OCI-LY3 (cell line): ENCODE results near the gene CNTRL.
A peak's percentile ranks its signal among the peaks of the same experiment; 100 is the strongest.

Experiments used
- H2AFZ ChIP-seq: fragments of 200-600, 300-600 bp; shearing (Covaris generic); 2 replicates; pipeline ENCODE4 v1.6.0; 2014; ENCODE audit warnings: antibody characterized with exemption, low read depth, low read length
- H3K27ac ChIP-seq: fragments of 200-600, 300-600 bp; sonication (generic); 2 replicates; pipeline ENCODE4 v1.5.1; 2014; ENCODE audit warnings: mild to moderate bottlenecking, low read length, moderate library complexity, mixed read lengths
- H3K27me3 ChIP-seq: fragments of 200-600, 300-600 bp; sonication (generic); 2 replicates; pipeline ENCODE4 v1.6.1; 2014; ENCODE audit warnings: low read depth, low read length, mixed read lengths
- H3K36me3 ChIP-seq: fragments of 200-600, 300-600 bp; sonication (generic); replicated peaks from 2 replicates; pipeline ENCODE3; 2014; ENCODE audit warnings: low read depth, low read length, mixed read lengths
- H3K4me1 ChIP-seq: fragments of 300-600, 200-600 bp; sonication (generic); 2 replicates; pipeline ENCODE4 v1.6.1; 2014; ENCODE audit warnings: low read length, mixed read lengths
- H3K4me2 ChIP-seq: fragments of 200-600, 300-600 bp; sonication (generic); 2 replicates; pipeline ENCODE4 v1.6.1; 2014; ENCODE audit warnings: low read length, mixed read lengths
- H3K4me3 ChIP-seq: fragments of 300-600, 200-600 bp; sonication (generic); 2 replicates; pipeline ENCODE4 v1.5.1; 2014; ENCODE audit warnings: antibody characterized with exemption, mild to moderate bottlenecking, low read length, moderate library complexity
- H3K79me2 ChIP-seq: fragments of 300-600, 200-600 bp; shearing (Covaris generic); 2 replicates; pipeline ENCODE4 v1.6.1; 2014; ENCODE audit warnings: mild to moderate bottlenecking, low read length, mixed read lengths
- H3K9ac ChIP-seq: fragments of 300-600, 200-600 bp; shearing (Covaris generic); 2 replicates; pipeline ENCODE4 v1.6.0; 2014; ENCODE audit warnings: mild to moderate bottlenecking, low read length, moderate library complexity
- H3K9me3 ChIP-seq: fragments of 200-600, 300-600 bp; shearing (Covaris generic); 2 replicates; pipeline ENCODE4 v1.6.1; 2014; ENCODE audit warnings: low read length, mixed read lengths; ENCODE audit not compliant: insufficient read depth
- H4K20me1 ChIP-seq: fragments of 200-600, 300-600 bp; sonication (generic); 2 replicates; pipeline ENCODE4 v1.6.1; 2016; ENCODE audit warnings: low read length, mixed read lengths; ENCODE audit not compliant: insufficient read depth
- CTCF ChIP-seq: fragments of 200-600, 300-600 bp; sonication (generic); IDR thresholded peaks from 2 replicates; pipeline ENCODE4 v1.5.1; 2014; ENCODE audit warnings: antibody characterized with exemption, low read length, low read depth
- EZH2phosphoT487 ChIP-seq: fragments of 200-600 bp; shearing (Covaris generic); IDR thresholded peaks from 2 replicates; pipeline ENCODE4 v1.6.1; 2018; ENCODE audit warnings: antibody characterized with exemption, mixed run types, low read depth

CNTRL gene

DNA sequence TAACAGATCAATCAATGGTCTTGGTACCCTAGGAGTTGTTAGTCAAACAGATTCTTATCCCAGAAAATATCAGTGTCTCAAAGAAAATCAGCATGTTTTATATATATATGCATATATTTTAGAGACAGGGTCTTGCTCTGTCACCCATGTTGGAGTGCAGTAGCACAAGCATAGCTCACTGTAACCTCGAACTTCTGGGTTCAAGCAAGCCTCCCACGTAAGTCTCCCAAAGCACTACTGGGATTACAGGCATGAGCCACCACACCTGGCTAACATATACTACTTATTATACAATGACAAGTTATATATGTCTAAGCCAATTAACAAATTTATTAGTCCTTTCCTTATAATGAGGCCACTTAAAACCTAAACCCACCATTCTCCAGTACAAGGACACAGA lies 116.5 kb downstream of the CNTRL start:
- TF ChIP-seq CTCF (no peak), EZH2phosphoT487 (no peak)
- no peaks in the 10 kb centered on the region for H3K9me3 ChIP-seq
- no peak overlapping the region for H2AFZ ChIP-seq
- peaks cover 12% of the 10 kb centered on the region for H3K36me3 ChIP-seq
- no peak overlapping the region for H3K4me3 ChIP-seq
- no peak overlapping the region for H3K9ac ChIP-seq
- no peaks in the 10 kb centered on the region for H3K27me3 ChIP-seq
- peaks cover 90% of the 10 kb centered on the region for H3K79me2 ChIP-seq
- peaks cover 57% of the 10 kb centered on the region for H4K20me1 ChIP-seq
- no peak overlapping the region for H3K27ac ChIP-seq
- no peak overlapping the region for H3K4me2 ChIP-seq
- H3K4me1 ChIP-seq = peaks cover 16% of the 10 kb centered on the region

- no peak for TF ChIP-seq EZH2phosphoT487
- TF ChIP-seq CTCF = no peak
- H3K4me3 ChIP-seq = no peak overlapping the region
- H3K9ac ChIP-seq = no peak overlapping the region
- H3K36me3 ChIP-seq = peaks cover 9% of the 10 kb centered on the region
- no peak overlapping the region for H3K27ac ChIP-seq
- H3K9me3 ChIP-seq = no peaks in the 10 kb centered on the region
- no peak overlapping the region for H2AFZ ChIP-seq
- H3K27me3 ChIP-seq = no peaks in the 10 kb centered on the region
- peaks cover 96% of the 10 kb centered on the region for H3K79me2 ChIP-seq
- H3K4me2 ChIP-seq = no peak overlapping the region
- peaks cover 26% of the 10 kb centered on the region for H3K4me1 ChIP-seq
- peaks cover 68% of the 10 kb centered on the region for H4K20me1 ChIP-seq
Observed at GRCh38 chr9:121192518-121192917, 117.8 kb downstream of the CNTRL start.

DNA sequence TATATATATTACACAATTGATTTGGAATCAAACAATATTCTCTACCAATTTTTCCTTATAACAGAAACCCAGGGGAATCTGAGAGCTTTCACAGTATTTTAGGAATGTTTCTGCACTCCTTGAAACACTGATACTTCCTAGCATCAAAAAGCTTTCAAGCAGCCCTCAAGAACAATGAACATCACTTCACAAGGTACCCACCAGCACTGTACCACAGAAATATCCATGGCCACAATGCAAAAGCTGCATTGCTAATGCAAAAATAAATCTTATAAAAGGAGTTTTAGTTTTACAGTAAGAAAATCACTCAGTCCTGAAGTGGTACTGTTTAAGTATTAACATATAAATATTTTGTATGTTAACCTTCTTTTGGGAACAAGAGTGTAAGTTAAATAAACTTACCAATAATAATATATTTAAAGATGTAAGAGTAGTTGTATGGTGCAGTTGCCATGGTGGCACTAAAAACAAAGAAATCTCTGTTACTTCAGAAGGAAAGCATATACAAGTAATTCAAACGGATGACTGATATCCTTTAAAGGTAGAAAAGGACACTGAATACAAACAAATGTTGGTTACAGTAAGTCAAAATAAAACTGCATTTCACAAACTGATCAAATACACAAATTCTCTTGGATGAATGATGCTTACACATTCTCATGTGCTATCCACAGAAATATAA lies 118.3 kb downstream of the CNTRL start:
- H3K27ac ChIP-seq = no peak overlapping the region
- peaks cover 74% of the 10 kb centered on the region for H4K20me1 ChIP-seq
- no peak overlapping the region for H3K9ac ChIP-seq
- TF ChIP-seq EZH2phosphoT487 (no peak), CTCF (no peak)
- H3K4me3 ChIP-seq = no peak overlapping the region
- peaks cover 96% of the 10 kb centered on the region for H3K79me2 ChIP-seq
- H3K36me3 ChIP-seq = peaks cover 7% of the 10 kb centered on the region
- H3K4me1 ChIP-seq = peaks cover 29% of the 10 kb centered on the region
- no peaks in the 10 kb centered on the region for H3K27me3 ChIP-seq
- no peak overlapping the region for H2AFZ ChIP-seq
- no peak overlapping the region for H3K4me2 ChIP-seq
- H3K9me3 ChIP-seq = no peaks in the 10 kb centered on the region

- H3K9ac ChIP-seq = no peak overlapping the region
- H3K4me2 ChIP-seq = peak overlapping the region; percentile 13; the same call in 1 of the 2 replicates
Observed at GRCh38 chr9:121194730-121195129, 120.0 kb downstream of the CNTRL start.

More at GRCh38 chr9:121194730-121195129, 120.0 kb downstream of the CNTRL start:
- Histone ChIP-seq H3K27ac (no peak overlapping the region), H4K20me1 (peaks cover 90% of the 10 kb centered on the region), H3K27me3 (no peaks in the 10 kb centered on the region), H3K9me3 (no peaks in the 10 kb centered on the region), H3K36me3 (peaks cover 3% of the 10 kb centered on the region), H3K4me3 (no peak overlapping the region), H2AFZ (no peak overlapping the region), H3K4me1 (peaks cover 44% of the 10 kb centered on the region), H3K79me2 (peaks cover 99% of the 10 kb centered on the region)
- TF ChIP-seq CTCF = no peak
- TF ChIP-seq EZH2phosphoT487 = no peak
